Astrocyte (in vitro differentiated cells and primary cell): ENCODE data around the gene CPM. TPM values are rescaled to one million over a fixed set of nuclear protein-coding genes. Genes with fewer than 3 reads are reported as not detected.

Experiments
- DNase-seq: peaks from one replicate; pipeline ENCODE4 v3.0.0-alpha.2; 2010; ENCODE audit warnings: low read depth
- FAIRE-seq: peaks from 2 replicates; lab custom pipeline; 2011; peaks lifted over from hg19 to GRCh38; lab: Jason Lieb, UNC
- H2AFZ ChIP-seq: 2 replicates; pipeline ENCODE4 v1.6.0; 2012; ENCODE audit warnings: low read depth, low read length, inconsistent platforms
- H3K27ac ChIP-seq: 2 replicates; pipeline ENCODE4 v1.5.1; 2011; ENCODE audit warnings: low read depth, low read length, inconsistent platforms
- H3K27me3 ChIP-seq: 2 replicates; pipeline ENCODE4 v1.6.0; 2011; ENCODE audit warnings: low read length, inconsistent platforms; ENCODE audit not compliant: insufficient read depth
- H3K36me3 ChIP-seq: 2 replicates; pipeline ENCODE4 v1.5.1; 2011; ENCODE audit warnings: low read length, inconsistent platforms; ENCODE audit not compliant: insufficient read depth
- H3K4me1 ChIP-seq: 2 replicates; pipeline ENCODE4 v1.5.1; 2011; ENCODE audit warnings: low read length, inconsistent platforms; ENCODE audit not compliant: insufficient read depth
- H3K4me2 ChIP-seq: 2 replicates; pipeline ENCODE4 v1.6.0; 2012; ENCODE audit warnings: low read length, inconsistent platforms
- H3K4me3 ChIP-seq: 2 replicates; pipeline ENCODE4 v1.5.1; 2011; ENCODE audit warnings: low read depth, mild to moderate bottlenecking, low read length, inconsistent platforms; ENCODE audit not compliant: insufficient read depth
- H3K79me2 ChIP-seq: 2 replicates; pipeline ENCODE4 v1.6.0; 2012; ENCODE audit warnings: mild to moderate bottlenecking, low read length, inconsistent platforms; ENCODE audit not compliant: insufficient read depth
- H3K9ac ChIP-seq: 2 replicates; pipeline ENCODE4 v1.6.0; 2012; ENCODE audit warnings: mild to moderate bottlenecking, low read length, inconsistent platforms
- H3K9me3 ChIP-seq: 2 replicates; pipeline ENCODE4 v1.5.1; 2012; ENCODE audit warnings: low read depth, mild to moderate bottlenecking, low read length, inconsistent platforms; ENCODE audit not compliant: insufficient read depth
- H4K20me1 ChIP-seq: 2 replicates; pipeline ENCODE4 v1.6.0; 2012; ENCODE audit warnings: low read length, inconsistent platforms; ENCODE audit not compliant: insufficient read depth
- H3K27ac Mint-ChIP-seq: one replicate; pipeline ENCODE4 v1.8.0; 2021; ENCODE audit warnings: mild to moderate bottlenecking, mixed read lengths; ENCODE audit not compliant: unreplicated experiment
- H3K27me3 Mint-ChIP-seq: one replicate; pipeline ENCODE4 v1.8.0; 2021; ENCODE audit warnings: low read depth, mixed read lengths; ENCODE audit not compliant: unreplicated experiment
- H3K36me3 Mint-ChIP-seq: one replicate; pipeline ENCODE4 v1.8.0; 2021; ENCODE audit warnings: low read depth, mixed read lengths; ENCODE audit not compliant: unreplicated experiment
- H3K4me1 Mint-ChIP-seq: one replicate; pipeline ENCODE4 v1.8.0; 2021; ENCODE audit warnings: low read depth, mixed read lengths; ENCODE audit not compliant: unreplicated experiment
- H3K4me3 Mint-ChIP-seq: one replicate; pipeline ENCODE4 v1.8.0; 2021; ENCODE audit warnings: mild to moderate bottlenecking, moderate library complexity, mixed read lengths; ENCODE audit not compliant: unreplicated experiment
- H3K9me3 Mint-ChIP-seq: one replicate; pipeline ENCODE4 v1.8.0; 2021; ENCODE audit warnings: mild to moderate bottlenecking, mixed read lengths; ENCODE audit not compliant: unreplicated experiment
- EZH2 ChIP-seq: IDR thresholded peaks from 2 replicates; pipeline ENCODE4 v1.6.1; 2012; ENCODE audit warnings: mild to moderate bottlenecking, low read length, inconsistent platforms; ENCODE audit not compliant: insufficient read depth
- total RNA-seq: library from RNA; stranded (reverse); gene quantifications from 2 replicates; pipeline ENCODE4 v1.2.1, GENCODE V29; 2021
- TF ChIP-seq, protein P1 (sequence below): IDR thresholded peaks from 2 replicates; pipeline ENCODE4 v1.5.1; 2011; ENCODE audit warnings: low read depth, mild to moderate bottlenecking, inconsistent platforms, low read length, moderate library complexity; ENCODE audit not compliant: insufficient read depth

Gene CPM
- total RNA-seq, 1 donor from 2014 or later = 2.7 TPM

DNA sequence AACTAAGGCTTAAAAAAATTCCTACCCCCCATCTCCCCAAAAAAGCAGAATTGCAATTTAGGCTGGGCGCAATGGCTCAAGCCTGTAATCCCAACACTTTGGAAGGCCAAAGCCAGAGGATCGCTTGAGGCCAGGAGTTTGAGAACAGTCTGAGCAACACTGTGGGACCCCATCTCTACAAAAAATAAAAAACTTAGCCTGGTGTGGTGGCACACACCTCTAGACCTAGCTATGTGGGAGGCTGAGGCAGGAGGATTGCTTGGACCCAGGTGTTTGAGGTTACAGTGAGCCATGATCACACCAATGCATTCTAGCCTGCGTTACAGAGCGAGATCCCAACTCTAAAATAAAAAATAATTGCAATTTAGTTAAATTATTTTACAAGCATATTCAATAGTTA, 54.1 kb downstream of the CPM start:
- Mint-ChIP-seq H3K36me3 (no peaks in the 10 kb centered on the region), H3K4me3 (no peak overlapping the region), H3K27ac (no peak overlapping the region), H3K9me3 (peaks cover 8% of the 10 kb centered on the region), H3K4me1 (peaks cover 6% of the 10 kb centered on the region), H3K27me3 (no peaks in the 10 kb centered on the region)
- H3K4me2 ChIP-seq = no peak overlapping the region
- no peaks in the 10 kb centered on the region for H4K20me1 ChIP-seq
- no peak overlapping the region for H3K9ac ChIP-seq
- H3K27ac ChIP-seq = no peak overlapping the region
- H3K4me3 ChIP-seq = no peak overlapping the region
- no peak overlapping the region for H2AFZ ChIP-seq
- DNase-seq (no peak), FAIRE-seq (no peak)
- TF ChIP-seq EZH2 = no peak
- TF ChIP-seq, protein P1, sequence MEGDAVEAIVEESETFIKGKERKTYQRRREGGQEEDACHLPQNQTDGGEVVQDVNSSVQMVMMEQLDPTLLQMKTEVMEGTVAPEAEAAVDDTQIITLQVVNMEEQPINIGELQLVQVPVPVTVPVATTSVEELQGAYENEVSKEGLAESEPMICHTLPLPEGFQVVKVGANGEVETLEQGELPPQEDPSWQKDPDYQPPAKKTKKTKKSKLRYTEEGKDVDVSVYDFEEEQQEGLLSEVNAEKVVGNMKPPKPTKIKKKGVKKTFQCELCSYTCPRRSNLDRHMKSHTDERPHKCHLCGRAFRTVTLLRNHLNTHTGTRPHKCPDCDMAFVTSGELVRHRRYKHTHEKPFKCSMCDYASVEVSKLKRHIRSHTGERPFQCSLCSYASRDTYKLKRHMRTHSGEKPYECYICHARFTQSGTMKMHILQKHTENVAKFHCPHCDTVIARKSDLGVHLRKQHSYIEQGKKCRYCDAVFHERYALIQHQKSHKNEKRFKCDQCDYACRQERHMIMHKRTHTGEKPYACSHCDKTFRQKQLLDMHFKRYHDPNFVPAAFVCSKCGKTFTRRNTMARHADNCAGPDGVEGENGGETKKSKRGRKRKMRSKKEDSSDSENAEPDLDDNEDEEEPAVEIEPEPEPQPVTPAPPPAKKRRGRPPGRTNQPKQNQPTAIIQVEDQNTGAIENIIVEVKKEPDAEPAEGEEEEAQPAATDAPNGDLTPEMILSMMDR = no peak
- no peaks in the 10 kb centered on the region for H3K27me3 ChIP-seq
- H3K36me3 ChIP-seq = no peaks in the 10 kb centered on the region
- H3K4me1 ChIP-seq = no peaks in the 10 kb centered on the region
- H3K79me2 ChIP-seq = no peaks in the 10 kb centered on the region
- no peaks in the 10 kb centered on the region for H3K9me3 ChIP-seq

DNA sequence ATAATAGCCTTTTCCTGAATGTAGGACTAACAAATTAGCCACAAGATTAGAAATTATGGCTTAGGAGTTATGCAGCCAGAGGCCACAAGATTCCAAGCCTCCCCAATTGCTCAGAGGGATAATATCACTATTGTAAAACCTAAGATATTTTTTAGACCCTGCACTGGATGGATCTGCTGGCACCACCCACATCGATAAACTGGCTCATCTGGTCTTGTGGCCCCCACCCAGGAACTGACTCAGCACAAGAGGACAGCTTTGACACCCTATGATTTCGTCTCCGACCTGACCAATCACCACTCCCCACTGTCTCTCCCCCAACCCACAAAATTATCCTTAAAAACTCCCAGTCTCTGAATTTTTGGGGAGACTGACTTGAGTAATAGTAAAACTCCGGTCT, 54.7 kb downstream of the CPM start:
- no peak for TF ChIP-seq EZH2
- Mint-ChIP-seq H3K27me3 (no peaks in the 10 kb centered on the region), H3K4me1 (peaks cover 6% of the 10 kb centered on the region), H3K27ac (no peak overlapping the region), H3K36me3 (no peaks in the 10 kb centered on the region), H3K4me3 (no peak overlapping the region), H3K9me3 (peaks cover 8% of the 10 kb centered on the region)
- Histone ChIP-seq H3K4me2 (no peak overlapping the region), H3K27ac (no peak overlapping the region), H3K27me3 (no peaks in the 10 kb centered on the region), H3K9me3 (no peaks in the 10 kb centered on the region), H2AFZ (no peak overlapping the region), H4K20me1 (no peaks in the 10 kb centered on the region), H3K36me3 (no peaks in the 10 kb centered on the region), H3K9ac (no peak overlapping the region), H3K79me2 (no peaks in the 10 kb centered on the region), H3K4me3 (no peak overlapping the region), H3K4me1 (no peaks in the 10 kb centered on the region)
- FAIRE-seq (no peak), DNase-seq (no peak)

DNA sequence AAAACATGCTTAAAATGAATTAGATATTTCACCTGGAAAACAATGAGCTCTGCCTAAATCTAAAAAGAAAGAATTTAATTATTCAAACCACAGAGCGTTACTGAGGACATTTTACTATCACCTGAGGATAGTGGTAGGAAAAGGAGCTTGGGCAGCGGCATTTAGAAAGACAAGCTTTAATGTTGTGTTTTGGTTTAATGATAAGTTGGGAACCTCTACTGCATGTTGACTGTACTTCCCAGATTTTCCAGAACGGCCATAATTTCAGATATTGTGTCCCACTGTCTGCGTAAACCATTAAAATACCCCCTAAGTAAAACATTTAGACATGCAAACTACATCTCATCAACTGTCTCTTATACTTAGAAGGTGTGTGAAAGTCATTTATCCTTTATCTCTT, 55.4 kb downstream of the CPM start:
- no peak for FAIRE-seq

More for the DNA sequence above, 55.4 kb downstream of the CPM start:
- Mint-ChIP-seq H3K9me3 (peaks cover 8% of the 10 kb centered on the region), H3K36me3 (no peaks in the 10 kb centered on the region), H3K27me3 (no peaks in the 10 kb centered on the region), H3K4me3 (no peak overlapping the region), H3K27ac (no peak overlapping the region), H3K4me1 (peaks cover 6% of the 10 kb centered on the region)
- H3K4me1 ChIP-seq = no peaks in the 10 kb centered on the region
- H4K20me1 ChIP-seq = no peaks in the 10 kb centered on the region
- no peak overlapping the region for H3K4me2 ChIP-seq
- no peak overlapping the region for H3K27ac ChIP-seq
- no peaks in the 10 kb centered on the region for H3K27me3 ChIP-seq
- H3K9ac ChIP-seq = no peak overlapping the region
- no peaks in the 10 kb centered on the region for H3K36me3 ChIP-seq
- DNase-seq = no peak
- no peak overlapping the region for H2AFZ ChIP-seq
- TF ChIP-seq, protein P1 = no peak
- no peak for TF ChIP-seq EZH2
- no peaks in the 10 kb centered on the region for H3K79me2 ChIP-seq
- H3K9me3 ChIP-seq = no peaks in the 10 kb centered on the region
- no peak overlapping the region for H3K4me3 ChIP-seq
